Subcutaneous abdominal adipose tissue (tissue), 5 donors: ENCODE results near the gene SORL1.

Experiments used
- H3K27ac ChIP-seq: one replicate; pipeline ENCODE4 v1.7.0; 2013; ENCODE audit warnings: low read depth, mild to moderate bottlenecking, inconsistent platforms, low read length, moderate library complexity
- H3K27me3 ChIP-seq, 5 donors: one replicate each; pipeline ENCODE4 v1.7.0; 2013; ENCODE audit warnings: low read length in 5 of 5, inconsistent platforms in 1 of 5; ENCODE audit not compliant: control insufficient read depth in 5 of 5, insufficient read depth in 4 of 5
- H3K36me3 ChIP-seq, 5 donors: one replicate each; pipeline ENCODE4 v1.7.0; 2013; ENCODE audit warnings: low read length in 5 of 5; ENCODE audit not compliant: control insufficient read depth in 5 of 5, insufficient read depth in 5 of 5
- H3K4me1 ChIP-seq, 5 donors: one replicate each; pipeline ENCODE4 v1.7.0; 2013; ENCODE audit warnings: low read length in 5 of 5, mild to moderate bottlenecking in 3 of 5, moderate library complexity in 1 of 5; ENCODE audit not compliant: control insufficient read depth in 5 of 5, insufficient read depth in 5 of 5
- H3K4me3 ChIP-seq, 5 donors: one replicate each; pipeline ENCODE4 v1.7.0; 2013; ENCODE audit warnings: low read length in 5 of 5, low read depth in 1 of 5
- H3K9ac ChIP-seq, 5 donors: one replicate each; pipeline ENCODE4 v1.7.0; 2013; ENCODE audit warnings: low read length in 5 of 5, mild to moderate bottlenecking in 4 of 5, moderate library complexity in 3 of 5
- H3K9me3 ChIP-seq, 5 donors: one replicate each; pipeline ENCODE4 v1.7.0; 2013; ENCODE audit warnings: low read length in 5 of 5; ENCODE audit not compliant: control insufficient read depth in 5 of 5
- donor health status: healthy.
- donor health status: healthy.
- donor health status: healthy.
- donor health status: healthy.
- donor health status: healthy.

SORL1 gene

GRCh38 chr11:121482231-121483129 is 30.4 kb downstream of the SORL1 start:
- Histone ChIP-seq H3K4me3 (no peak overlapping the region), H3K9ac (no peak overlapping the region), H3K4me1 (peaks cover 0 to 9% (median 8%) of the 10 kb centered on the region in 5 donors), H3K9me3 (peaks cover 0 to 2% (median 0%) of the 10 kb centered on the region in 5 donors), H3K27ac (no peak overlapping the region), H3K36me3 (no peaks in the 10 kb centered on the region), H3K27me3 (peaks cover 0 to 6% (median 0%) of the 10 kb centered on the region in 5 donors)

DNA sequence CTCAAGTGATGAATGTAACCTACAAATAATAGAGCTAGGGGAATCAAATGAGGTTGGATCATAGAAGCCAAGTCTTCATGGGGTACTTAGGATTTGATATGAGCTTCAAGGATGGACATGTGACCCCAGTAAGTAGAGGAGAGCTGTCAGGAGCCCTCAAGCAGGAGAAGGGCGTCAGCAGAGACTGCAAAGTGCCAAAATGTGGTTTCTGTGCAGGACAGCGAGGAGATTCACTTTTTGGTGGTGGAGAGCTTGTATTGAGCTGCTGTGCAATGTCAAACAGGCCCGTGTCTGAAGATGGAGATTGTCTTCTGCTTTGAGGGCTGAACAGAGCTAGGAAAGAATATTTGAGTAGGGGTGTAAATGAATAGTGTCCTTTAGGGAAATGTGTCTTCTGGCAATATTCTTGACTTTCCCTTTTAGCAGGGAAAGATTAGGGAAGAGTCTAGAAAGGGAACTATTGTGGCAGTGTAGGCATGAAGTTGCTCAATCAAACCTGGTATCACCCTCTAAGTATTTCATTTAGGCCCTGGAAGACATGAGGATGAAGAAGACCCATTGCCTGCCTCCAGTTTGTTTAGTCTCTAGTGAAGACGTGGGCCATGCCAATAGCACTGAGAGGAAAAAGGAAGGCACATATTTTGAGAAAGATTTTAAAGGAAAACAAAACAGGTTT is 31.8 kb downstream of the SORL1 start:
- no peaks in the 10 kb centered on the region for H3K27me3 ChIP-seq
- H3K4me1 ChIP-seq = peaks cover 0 to 8% (median 5%) of the 10 kb centered on the region in 5 donors
- H3K9me3 ChIP-seq = no peaks in the 10 kb centered on the region
- no peak overlapping the region for H3K27ac ChIP-seq
- H3K9ac ChIP-seq = no peak overlapping the region
- H3K36me3 ChIP-seq = no peaks in the 10 kb centered on the region
- H3K4me3 ChIP-seq = no peak overlapping the region

- Histone ChIP-seq H3K9ac (no peak overlapping the region), H3K9me3 (no peaks in the 10 kb centered on the region), H3K27me3 (no peaks in the 10 kb centered on the region), H3K4me3 (no peak overlapping the region), H3K4me1 (peaks cover 0 to 3% (median 0%) of the 10 kb centered on the region in 5 donors), H3K27ac (no peak overlapping the region), H3K36me3 (no peaks in the 10 kb centered on the region)
Measured at GRCh38 chr11:121485216-121485615, 33.1 kb downstream of the SORL1 start.

GRCh38 chr11:121486054-121486453 is 33.9 kb downstream of the SORL1 start:
- no peaks in the 10 kb centered on the region for H3K36me3 ChIP-seq
- peaks cover 0 to 3% (median 0%) of the 10 kb centered on the region in 5 donors for H3K4me1 ChIP-seq
- H3K4me3 ChIP-seq = no peak overlapping the region
- no peaks in the 10 kb centered on the region for H3K27me3 ChIP-seq
- H3K27ac ChIP-seq = no peak overlapping the region
- no peaks in the 10 kb centered on the region for H3K9me3 ChIP-seq
- no peak overlapping the region for H3K9ac ChIP-seq

DNA sequence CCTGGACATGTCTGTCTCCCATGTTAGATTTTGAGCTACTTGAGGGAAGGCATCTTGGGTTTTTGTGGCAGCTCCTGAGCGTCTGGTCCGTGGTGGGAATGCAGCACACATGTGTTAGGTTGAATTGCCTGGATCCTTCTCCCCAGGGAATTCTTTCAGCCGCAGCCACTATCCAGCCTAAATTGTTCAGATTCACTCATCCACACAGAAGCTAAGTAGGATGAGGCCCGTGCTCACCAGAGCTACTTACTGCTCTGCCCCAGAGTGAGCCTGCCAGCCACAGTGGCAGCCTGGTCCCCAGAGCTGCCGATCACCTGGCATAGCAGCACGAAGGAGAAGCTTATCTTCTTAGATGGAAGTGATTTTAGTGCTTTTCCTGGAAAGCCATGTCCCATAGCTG is 35.1 kb downstream of the SORL1 start:
- Histone ChIP-seq H3K27ac (no peak overlapping the region), H3K27me3 (no peaks in the 10 kb centered on the region), H3K9me3 (no peaks in the 10 kb centered on the region), H3K4me3 (no peak overlapping the region), H3K9ac (no peak overlapping the region), H3K36me3 (no peaks in the 10 kb centered on the region), H3K4me1 (peaks cover 0 to 3% (median 0%) of the 10 kb centered on the region in 5 donors)

DNA sequence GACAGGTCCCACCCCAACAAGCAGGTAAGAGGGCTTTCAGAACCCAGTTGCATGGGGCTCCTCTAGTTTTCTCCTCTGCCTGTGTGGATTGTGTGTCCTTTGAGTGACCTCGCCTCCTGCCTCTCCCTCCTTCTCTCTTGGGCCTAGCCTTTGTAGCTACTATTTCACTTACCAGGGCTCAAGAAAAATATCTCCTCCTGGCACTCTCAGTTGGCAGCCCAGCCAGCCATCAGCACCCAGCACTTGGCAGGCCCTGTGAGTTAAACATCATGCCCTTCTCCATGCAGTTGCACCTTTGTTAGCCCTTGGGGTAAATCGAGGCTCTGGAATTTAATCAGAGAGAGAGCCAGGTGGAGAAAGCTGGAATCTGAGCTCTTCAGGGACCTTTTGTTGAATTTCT is 36.1 kb downstream of the SORL1 start:
- Histone ChIP-seq H3K36me3 (no peaks in the 10 kb centered on the region), H3K27me3 (no peaks in the 10 kb centered on the region), H3K9me3 (no peaks in the 10 kb centered on the region), H3K9ac (no peak overlapping the region), H3K4me3 (no peak overlapping the region), H3K4me1 (peaks cover 0 to 3% (median 0%) of the 10 kb centered on the region in 5 donors), H3K27ac (no peak overlapping the region)

- Histone ChIP-seq H3K27ac (no peak overlapping the region), H3K4me1 (peaks cover 0 to 3% (median 0%) of the 10 kb centered on the region in 5 donors), H3K9ac (no peak overlapping the region), H3K27me3 (no peaks in the 10 kb centered on the region), H3K36me3 (no peaks in the 10 kb centered on the region), H3K9me3 (no peaks in the 10 kb centered on the region), H3K4me3 (no peak overlapping the region)
Measured at GRCh38 chr11:121488641-121489040, 36.5 kb downstream of the SORL1 start.

- H3K27me3 ChIP-seq = no peaks in the 10 kb centered on the region
- no peaks in the 10 kb centered on the region for H3K9me3 ChIP-seq
- H3K4me1 ChIP-seq = peaks cover 0 to 3% (median 0%) of the 10 kb centered on the region in 5 donors
- no peak overlapping the region for H3K9ac ChIP-seq
- H3K4me3 ChIP-seq = no peak overlapping the region
- no peak overlapping the region for H3K27ac ChIP-seq
- H3K36me3 ChIP-seq = no peaks in the 10 kb centered on the region
Measured at GRCh38 chr11:121489823-121490222, 37.7 kb downstream of the SORL1 start.

- Histone ChIP-seq H3K9ac (no peak overlapping the region), H3K9me3 (no peaks in the 10 kb centered on the region), H3K36me3 (peaks cover 0 to 5% (median 0%) of the 10 kb centered on the region in 5 donors), H3K27me3 (no peaks in the 10 kb centered on the region), H3K4me1 (no peaks in the 10 kb centered on the region), H3K27ac (no peak overlapping the region), H3K4me3 (no peak overlapping the region)
Measured at GRCh38 chr11:121494355-121495099, 42.4 kb downstream of the SORL1 start.
